ENCODE data around the gene CHRNG.

GRCh38 chr2:232511336-232511890 is 28.1 kb upstream of the CHRNG start:
- TF ChIP-seq CTCF (IDR thresholded peaks at IDR 0.05) (no peak), POLR2A (IDR thresholded peaks at IDR 0.05) (no peak)

Data from ovary (tissue), 3 donors.